22Rv1 (cell line): ENCODE data around the gene BCL10.

Source experiments
- CTCF ChIP-seq: fragments of 450-650 bp; IDR thresholded peaks from 2 replicates; pipeline ENCODE4 v1.5.1; 2017; ENCODE audit warnings: mild to moderate bottlenecking
- ZFX ChIP-seq: fragments of 450-650 bp; IDR thresholded peaks from 2 replicates; pipeline ENCODE4 v1.6.1; 2017; ENCODE audit warnings: antibody characterized with exemption, borderline replicate concordance

- TF ChIP-seq CTCF = no peak
- TF ChIP-seq ZFX = no peak
Measured at GRCh38 chr1:85318217-85318616, 41.8 kb upstream of the BCL10 start.
